Measurements from ENCODE around the gene NPW.

Gene NPW

DNA sequence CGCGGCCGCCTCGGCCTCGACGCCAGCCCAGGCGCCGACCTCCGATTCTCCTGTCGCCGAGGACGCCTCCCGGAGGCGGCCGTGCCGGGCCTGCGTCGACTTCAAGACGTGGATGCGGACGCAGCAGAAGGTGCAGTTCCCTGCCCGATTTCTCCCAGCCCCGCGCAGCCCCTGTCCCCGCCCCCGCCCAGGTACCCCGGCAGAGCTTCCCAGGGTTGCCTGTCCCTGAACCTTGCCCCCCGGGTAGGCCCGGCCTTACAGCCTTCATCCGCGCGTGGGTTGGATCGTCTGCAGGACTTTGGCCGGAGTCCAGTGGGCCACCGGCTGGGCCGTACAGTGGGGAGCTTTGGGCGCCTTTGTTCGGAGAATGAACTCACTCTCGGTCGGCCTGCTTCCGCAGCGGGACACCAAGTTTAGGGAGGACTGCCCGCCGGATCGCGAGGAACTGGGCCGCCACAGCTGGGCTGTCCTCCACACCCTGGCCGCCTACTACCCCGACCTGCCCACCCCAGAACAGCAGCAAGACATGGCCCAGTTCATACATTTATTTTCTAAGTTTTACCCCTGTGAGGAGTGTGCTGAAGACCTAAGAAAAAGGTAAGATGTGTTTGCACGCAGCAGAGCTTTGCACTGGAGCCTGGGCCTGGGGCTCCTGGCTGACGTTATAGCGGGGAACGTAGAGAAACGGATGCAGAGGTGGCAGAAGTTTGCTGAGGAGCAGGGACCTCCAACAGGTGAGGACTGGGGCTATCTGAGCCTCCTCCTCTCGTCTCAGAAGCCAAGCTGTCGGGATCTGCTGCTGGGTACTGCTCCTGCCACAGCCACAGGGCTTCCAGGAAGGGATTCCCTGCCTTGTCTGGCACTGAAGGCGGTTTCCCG lies 35.0 kb upstream of the NPW start:
- no peak for DNase-seq

DNA sequence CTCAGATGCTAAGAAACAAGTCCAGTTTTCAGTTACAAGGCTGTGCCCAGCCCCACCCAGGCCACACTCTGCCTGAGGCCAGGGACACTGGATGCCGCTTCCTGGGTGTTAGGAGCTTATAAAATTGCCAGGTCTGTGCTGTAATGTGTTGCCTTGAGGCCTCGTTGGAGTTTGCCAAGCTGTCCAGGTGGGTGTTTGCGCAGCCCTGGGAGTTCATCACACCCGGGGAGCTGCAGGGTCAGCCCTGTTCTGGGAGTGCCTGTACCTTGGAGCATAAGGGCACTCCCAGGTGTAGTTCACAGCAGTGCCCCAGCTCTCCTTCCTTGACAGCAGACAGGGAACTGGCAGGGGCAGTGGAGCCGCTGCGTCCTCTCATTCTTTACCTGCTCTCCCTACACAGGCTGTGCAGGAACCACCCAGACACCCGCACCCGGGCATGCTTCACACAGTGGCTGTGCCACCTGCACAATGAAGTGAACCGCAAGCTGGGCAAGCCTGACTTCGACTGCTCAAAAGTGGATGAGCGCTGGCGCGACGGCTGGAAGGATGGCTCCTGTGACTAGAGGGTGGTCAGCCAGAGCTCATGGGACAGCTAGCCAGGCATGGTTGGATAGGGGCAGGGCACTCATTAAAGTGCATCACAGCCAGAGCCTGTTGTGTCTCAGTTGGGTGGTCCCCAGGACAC lies 34.0 kb upstream of the NPW start:
- no peak for DNase-seq

DNA sequence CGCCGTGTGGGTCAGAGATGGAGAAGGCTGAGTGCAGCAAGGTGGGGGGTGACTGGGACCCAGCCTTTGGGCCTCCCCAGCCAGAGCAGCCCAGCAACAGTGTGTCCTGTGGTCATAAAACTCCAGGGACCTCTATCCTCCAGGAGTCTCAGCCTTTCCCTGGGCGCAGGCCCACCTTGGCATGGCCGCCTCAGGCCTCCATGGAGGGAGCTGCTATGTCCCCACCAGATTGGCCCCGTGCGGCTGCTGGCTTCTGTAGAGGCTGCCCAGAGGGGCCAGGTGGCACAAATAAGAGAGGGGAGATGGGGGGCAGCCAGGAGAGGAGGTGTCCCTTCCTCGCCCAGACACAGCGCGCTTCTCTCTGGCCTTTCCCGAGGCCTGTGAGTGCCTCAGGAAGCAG lies 32.4 kb upstream of the NPW start:
- no peak for DNase-seq

DNA sequence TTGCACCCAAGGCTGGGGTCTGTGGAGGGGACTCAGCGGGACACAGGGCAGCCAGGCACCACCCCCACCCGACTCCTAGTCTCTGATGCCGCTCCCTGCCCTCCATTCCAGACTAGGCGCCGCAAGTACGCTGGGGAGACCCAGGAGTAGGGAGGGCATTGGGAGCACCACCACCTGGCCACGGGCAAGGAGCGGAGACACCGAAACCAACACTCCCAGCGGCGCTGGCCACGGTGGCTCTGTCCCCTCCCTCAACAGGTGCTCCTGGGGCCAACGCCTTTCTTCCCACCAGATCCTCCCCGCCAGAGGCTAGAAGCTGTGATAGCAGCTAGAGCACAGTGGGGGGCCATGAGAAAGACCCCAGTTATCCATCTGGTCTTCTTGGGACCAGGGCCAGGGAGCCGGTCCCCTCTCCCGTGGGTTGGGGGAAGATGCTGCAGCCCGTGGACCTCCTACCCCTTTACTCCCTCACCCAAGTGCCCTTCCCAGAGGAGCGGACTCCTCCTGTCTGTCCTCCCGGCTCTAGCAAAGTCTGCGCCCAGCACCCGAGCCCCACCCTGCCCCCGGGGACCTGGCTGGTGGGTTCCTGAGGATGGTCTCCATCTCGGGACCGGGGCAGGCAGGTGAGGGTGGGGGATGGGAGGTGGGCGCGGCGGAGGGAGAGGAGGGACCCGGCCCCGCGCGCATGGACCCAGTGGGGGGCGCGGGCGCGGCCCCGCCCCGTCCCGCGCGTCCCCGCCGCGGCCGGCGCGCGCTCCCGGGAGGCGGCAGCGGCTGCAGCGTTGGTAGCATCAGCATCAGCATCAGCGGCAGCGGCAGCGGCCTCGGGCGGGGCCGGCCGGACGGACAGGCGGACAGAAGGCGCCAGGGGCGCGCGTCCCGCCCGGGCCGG lies 30.1 kb upstream of the NPW start, which contains the start of gene SYNGR3:
SYNGR3 (plus strand) TSS at position 762 of the 892 bp plus-strand sequence. CDS start 133 bp downstream, outside the sequence.
- no peak for DNase-seq

DNA sequence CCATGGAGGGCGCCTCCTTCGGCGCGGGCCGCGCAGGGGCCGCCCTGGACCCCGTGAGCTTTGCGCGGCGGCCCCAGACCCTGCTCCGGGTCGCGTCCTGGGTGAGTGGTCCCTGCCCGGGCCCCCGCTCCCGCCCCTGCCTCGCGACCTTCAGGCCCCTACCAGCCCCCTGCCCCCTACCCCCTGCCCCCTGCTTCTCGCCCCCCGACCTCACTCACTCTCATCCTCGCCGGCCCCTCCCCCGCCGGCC lies 29.6 kb upstream of the NPW start:
- DNase-seq, result no peak

DNA sequence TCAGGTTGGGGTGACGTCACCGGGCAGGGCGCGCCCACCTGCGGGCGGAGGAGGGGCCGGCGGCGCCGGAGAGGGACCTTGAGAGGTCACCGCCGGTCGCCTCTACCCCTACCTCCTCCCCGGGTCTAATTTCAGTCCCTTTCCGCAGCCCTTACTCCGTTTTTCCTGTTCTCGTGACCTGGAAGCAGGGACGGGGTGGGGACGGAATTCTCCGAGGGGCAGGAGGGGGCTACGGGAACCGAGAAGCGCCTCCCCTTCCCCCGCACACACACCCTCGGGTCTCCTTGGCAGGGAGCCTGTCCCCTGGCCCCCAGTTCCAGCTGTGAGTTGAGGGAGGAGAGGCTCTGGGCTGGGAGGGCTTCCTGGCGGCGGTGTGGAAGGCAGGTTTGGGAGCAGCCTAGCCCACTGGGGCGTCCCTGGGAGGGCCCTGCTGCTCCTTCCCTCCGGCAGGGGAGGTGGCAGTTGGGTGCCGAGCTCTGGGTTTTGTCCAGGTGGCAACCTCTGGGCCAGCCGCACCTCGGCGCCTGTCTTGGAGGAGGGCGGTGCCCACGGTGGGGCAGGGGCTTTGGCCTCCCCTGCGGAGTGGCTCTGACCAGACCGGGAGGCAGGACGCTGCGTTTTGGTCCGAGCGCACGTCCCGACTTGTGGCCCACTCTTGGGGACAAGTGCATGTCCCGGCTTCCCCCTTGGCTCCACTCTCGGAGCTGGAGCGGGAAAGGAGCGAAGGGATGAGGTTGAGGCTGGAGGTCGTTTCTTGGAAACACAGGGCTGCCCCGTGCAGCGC lies 29.0 kb upstream of the NPW start:
- DNase-seq, result no peak

DNA sequence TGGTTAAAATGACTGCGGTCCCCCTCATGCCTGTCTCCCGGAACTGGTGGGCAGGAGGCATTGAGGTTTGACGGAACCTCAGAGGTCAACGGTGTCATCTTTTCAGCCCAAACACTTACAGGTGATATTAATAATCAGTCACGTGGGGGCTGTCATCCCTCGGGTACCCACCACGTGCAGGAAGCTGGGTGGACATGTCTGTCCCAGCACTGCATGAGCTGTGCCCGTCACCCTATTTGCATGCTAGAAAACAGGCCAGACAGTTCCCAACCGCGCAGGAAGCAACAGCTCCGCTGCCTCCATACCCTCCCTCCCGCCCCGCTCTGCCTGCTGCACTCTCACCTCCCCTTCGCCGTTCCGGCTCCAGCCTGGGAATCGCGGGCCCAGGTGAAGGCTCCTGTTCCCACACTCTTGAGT lies 28.4 kb upstream of the NPW start:
- DNase-seq, result no peak

DNA sequence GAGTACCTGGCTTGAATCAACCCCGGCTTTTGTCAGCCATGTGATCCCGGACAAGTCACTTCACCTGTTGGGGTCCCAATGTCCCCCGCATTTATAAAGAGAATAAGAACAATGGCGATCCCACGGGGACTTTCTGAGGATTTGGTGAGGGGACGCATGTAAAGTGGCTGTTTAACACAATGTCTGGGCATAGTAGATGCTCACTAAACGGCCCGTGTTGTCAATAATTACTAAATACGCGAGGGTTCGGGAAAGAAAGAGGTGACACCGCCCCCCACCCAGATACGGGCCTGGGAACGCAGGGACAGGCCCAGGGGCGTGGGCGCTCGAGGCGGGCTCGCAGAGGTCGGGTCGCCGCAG lies 28.0 kb upstream of the NPW start:
- DNase-seq, result no peak

DNA sequence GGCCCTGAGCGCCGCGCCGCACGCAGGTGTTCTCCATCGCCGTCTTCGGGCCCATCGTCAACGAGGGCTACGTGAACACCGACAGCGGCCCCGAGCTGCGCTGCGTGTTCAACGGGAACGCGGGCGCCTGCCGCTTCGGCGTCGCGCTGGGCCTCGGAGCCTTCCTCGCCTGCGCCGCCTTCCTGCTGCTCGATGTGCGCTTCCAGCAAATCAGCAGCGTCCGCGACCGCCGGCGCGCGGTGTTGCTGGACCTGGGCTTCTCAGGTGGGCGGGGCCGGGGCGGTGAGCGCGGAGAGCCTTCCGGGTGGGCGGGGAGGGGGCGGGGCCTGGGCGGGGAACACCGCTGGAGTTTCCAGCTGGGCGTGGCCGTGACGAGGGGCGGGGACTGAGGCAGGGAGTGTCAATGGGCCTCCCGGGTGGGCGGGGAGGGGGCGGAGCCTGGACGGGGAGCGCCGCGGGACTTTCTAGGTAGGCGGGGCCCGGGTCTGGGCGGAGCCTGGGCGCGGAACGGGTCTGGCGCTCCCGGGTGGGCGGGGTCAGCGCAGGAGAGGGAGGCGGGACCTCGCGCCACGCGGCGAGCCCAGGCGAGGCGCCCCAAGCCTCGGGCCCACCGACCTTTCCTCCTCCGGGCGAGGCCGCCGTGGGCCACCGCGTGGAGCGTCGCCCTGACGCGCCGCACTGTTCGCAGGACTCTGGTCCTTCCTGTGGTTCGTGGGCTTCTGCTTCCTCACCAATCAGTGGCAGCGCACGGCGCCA lies 27.5 kb upstream of the NPW start:
- DNase-seq, result no peak

DNA sequence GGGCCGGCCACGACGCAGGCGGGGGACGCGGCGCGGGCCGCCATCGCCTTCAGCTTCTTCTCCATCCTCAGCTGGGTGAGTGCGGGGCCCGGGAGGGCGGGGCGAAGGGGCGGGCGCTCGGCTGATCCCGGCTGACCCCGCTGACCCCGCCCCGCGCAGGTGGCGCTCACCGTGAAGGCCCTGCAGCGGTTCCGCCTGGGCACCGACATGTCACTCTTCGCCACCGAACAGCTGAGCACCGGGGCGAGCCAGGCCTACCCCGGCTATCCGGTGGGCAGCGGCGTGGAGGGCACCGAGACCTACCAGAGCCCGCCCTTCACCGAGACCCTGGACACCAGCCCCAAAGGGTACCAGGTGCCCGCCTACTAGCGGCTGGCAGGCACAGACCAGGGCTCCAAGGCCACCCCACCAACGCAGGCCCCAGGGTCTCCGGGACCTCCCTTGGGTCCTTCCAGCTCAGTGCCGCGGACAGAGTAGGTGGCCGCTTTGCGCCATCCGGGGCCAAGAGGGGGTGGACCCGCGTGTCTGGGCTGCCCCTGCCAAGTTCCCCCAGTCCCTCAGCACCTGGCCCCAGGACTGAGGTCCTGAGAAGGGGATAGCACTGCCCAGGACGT lies 26.8 kb upstream of the NPW start:
- no peak for DNase-seq

DNA sequence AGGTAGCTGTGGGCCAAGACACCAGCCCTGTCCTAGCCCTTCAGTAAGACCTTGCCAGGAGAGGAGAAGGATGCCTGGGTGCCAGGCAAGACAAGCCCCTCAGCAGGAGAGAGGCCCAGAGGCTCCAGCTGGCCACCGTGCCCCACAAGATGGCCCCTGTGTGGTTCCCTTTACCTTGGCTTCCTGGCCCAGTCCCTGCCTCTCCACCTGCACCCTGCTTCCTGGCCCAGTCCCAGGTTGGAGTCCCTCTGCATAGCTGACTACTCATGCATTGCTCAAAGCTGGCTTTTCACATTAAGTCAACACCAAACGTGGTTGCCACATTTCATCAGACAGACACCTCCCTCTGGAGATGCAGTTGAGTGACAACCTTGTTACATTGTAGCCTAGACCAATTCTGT lies 25.9 kb upstream of the NPW start:
- DNase-seq, result no peak

DNA sequence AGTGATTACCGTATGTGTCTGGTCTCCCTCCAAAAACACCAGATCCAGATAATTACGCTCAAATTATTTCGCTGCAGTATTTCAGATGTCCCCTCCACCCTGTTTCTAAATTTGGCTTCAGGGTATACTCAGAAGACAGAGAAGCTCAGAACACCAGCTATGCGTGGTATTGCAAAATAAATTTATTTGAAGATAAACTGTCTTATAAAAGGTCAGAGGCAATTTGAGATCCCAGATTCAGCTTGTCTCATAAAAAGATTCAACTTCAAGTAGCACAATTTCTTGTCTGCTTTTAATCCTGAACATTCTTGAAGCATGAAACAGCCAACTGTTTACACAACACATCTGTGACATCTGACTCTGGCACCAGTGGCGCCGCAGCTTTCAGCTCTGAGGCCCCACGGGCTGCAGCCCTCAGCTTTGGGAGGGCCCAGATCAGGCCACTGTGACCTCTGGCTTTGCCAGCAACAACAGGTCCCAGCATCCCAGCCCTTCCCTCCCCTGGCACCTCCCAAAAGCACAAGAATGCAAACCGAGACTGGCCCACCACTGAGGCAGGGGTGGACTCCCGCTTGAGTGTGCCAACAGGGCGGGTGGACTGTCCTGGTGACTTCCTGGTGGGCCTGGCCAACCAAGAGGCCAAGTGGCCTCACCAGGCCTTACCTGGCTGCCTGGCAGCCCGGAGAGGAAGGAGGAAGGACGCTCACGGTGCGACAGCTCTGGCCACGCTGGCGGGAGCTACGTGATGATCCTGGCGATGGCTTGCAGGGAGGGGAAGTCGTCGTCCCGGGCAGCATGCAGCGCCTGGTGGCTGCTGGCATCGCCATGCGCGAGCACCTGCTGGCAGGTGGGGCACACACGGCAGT lies 21.9 kb upstream of the NPW start:
- DNase-seq, result no peak

DNA sequence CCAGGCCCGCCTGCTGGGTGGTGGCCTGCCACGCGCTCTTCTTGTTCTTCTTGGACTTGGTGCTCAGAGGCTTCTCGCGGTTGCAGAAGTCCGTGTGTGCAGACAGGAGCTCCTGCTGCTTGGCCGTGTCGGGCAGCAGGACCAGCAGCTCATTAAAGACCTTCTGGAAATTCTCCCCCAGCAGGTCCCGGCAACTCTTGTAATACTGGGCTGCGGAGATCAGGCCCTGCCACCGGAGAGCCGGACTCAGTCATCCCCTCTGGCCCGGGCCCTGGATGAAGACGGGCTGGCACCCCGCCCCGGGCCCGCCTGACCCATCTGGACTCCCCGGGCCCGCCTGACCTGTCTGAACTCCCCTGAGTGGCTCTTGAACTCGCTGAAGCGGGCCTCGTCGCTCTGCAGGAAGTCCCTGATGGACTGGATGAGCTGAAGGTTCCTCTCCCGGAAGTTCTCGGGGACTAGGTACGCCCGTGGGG lies 21.2 kb upstream of the NPW start:
- no peak for DNase-seq

DNA sequence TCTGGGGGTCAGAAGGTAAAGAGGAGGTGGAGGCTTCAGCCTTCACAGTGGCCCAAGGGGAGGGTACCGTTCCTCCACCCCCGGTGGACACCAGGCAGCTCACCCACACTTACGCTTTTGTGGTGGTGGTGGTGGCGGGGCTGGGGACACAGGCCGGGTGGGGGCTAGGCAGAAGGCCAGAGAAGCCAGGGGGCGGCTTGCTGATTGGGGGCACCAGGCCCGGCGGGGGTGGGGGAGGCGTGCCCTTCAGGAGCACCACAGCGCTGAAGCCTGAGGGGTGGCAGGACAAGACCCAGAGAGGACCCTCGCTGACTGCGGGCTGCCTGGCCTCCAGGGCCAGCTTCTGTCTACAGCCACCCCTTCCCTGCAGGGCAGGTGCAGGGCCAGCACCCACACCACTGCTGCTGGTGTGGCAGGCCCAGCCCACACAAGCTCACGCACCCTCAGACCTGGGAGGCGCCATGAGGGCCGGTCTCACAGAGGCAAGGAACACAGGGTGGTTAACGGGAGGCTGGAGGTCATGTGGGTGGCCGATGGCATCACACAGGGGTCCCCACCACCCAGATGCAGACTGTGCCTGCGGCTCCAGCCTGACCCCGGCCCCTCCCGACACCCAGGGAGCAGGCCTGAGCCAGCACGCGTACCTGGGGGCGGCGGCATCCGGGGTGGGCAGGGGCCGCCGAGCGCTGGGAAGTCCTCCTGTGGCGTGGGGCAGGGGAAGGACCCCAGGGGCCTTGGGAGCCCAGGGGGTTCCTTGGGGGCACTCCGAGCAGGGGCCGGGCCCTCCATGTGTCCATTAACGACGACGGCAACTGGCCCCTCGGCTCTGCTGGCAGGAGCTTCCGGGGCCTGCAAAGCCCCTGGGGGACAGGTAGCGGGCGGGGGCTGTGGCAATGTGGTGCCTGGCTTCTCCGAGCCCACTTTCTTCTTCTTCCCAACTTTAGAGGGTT lies 20.5 kb upstream of the NPW start:
- DNase-seq, result no peak

DNA sequence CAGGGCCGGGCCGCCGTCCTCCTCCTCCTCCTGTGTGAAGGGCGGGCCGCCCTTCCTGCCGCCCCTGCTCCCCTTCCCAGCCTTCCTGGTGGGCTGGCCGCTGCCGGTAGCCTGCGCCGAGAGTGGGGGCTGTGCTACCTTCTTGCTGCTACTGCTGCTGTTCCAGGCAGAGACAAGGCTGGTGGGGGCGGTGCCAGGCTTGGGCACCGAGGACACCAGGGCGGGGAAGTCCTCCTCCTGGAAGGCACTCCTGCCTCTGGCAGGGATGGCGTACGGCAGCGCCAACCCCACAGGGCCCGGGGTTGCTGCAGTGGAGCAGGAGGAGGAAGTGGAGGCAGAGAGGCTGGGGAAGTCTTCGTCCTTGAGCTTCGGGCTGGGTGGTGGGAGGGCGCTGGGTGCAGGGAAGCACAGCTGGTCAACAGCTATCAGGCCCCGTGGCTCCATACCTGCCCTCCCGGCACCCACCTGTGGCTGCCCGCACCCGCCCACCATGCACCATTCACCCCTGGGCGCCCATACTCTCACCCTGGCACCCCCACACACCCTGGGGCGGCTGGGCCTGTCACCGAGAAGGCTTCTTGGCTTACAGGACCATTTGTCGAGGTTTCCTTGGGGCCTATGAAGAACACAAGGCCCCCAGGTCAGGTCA lies 19.6 kb upstream of the NPW start:
- no peak for DNase-seq

DNA sequence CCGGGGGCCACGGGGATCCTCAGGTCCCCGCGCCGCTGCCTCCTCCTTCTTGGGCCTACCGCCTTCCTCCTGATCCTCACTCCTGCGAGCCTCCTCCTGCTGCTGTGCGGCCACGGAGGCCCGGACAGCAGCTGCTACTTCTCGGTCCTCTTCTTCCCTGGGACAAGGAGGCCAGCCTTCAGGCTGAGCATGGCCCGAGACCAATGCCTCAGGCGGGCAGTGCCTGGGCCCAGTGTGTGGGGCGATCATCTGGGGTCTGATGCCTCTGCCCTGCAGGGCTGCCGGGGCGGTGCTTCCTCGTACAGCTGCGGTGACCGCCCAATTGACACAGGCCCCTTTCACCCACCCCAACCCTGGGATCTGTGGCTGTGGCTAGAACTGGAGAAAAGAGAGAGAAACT lies 18.6 kb upstream of the NPW start:
- no peak for DNase-seq

DNA sequence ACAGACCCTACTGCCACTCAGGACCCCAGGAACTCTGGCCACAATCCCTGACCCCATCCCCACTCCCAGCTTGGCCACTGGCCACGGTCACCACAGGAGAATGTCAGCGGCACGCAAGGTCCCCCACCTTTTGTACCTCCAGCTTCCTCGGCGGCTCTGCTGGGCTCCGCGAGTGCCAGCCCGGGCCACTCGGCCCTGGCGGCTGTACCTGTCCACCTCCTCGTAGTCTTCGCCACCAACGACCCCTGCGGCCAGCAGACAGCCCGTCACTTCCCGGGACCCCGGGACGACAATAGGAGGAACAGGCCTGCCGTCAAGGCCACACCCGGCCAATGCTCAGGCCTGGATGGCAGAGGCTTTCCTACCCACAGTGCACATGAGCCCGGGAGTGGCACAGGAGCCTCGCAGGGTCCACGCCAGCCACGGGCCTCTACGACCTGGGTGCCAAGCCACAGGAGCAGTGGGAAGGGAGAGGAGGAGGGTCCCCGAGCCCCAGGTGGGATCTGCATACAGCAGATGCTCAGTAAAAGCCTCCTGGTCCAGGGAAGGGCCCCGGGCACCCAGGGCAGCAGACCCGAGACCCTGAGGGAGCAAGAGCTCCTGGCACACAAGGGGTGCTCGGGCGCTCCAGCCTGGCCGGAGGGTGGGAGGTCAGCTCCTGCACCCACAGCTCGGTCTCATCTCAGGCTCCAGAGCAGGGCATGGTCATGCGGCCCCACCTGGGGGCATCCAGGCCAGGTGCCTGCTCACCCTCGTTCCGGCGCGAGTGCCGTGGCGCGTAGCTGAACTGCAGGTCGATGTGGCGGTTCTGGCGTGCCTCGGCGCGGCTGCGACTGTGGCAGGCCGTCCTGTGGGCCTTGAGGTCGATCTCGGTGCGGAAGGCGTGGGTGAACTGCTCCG lies 17.9 kb upstream of the NPW start:
- no peak for DNase-seq

Data from DMS 273 treated with DMSO at 0.1 percent for 48 hours (cell line).